SHP77 (cell line): ENCODE data around the gene MEIS1.
"Not testable (repeated sequence)": the region's sequence is repeated elsewhere in the genome, so short reads cannot be mapped to it uniquely, and the experiment has no call there.

Experiments
- DNase-seq, 2 experiments: peaks; one replicate each; lab custom pipeline; 2025; lab: John Stamatoyannopoulos, UW

Gene MEIS1

GRCh38 chr2:66434679-66435548 lies at the start of gene MEIS1:
MEIS1 (plus strand) TSS chr2:66435125; CDS start chr2:66435857, 732 bp downstream.
- peak; percentile 92 to 95 for DNase-seq

DNA sequence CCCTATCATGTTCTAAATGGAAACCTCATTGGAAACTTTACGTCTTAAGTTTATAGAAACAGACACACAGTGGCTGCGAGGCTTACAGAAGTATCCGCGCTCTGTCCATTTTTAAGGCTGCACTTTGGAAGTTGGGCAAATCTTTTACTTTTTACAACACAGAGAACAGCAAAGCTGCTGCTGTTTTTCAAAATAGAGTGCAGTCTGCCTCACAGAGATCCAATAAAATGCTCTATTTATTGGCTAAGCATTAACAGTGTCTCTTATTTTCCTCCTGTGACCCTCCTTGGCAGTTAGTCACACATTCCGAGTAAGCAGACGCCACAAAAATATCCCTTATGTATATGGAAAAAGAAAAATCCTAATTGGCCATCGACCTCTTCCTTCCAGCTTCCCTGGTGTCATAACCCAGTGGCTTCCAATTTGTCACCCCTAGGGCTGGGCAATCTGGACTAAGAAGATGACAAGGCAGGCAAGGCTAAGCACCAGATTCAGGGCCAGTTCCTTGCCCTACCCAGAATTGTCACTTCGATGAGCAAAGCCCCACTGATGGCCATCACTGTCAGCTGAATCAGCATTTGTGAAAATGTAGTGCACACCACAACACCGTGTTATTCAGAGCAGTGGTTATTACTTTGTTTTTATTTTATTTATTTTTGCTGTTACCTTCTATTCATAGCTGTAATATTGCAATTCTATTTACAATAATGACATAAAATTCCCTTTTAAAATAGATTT lies 47.7 kb upstream of the MEIS1 start:
- DNase-seq, result peak in 1 of 2 experiments; percentile 27

DNA sequence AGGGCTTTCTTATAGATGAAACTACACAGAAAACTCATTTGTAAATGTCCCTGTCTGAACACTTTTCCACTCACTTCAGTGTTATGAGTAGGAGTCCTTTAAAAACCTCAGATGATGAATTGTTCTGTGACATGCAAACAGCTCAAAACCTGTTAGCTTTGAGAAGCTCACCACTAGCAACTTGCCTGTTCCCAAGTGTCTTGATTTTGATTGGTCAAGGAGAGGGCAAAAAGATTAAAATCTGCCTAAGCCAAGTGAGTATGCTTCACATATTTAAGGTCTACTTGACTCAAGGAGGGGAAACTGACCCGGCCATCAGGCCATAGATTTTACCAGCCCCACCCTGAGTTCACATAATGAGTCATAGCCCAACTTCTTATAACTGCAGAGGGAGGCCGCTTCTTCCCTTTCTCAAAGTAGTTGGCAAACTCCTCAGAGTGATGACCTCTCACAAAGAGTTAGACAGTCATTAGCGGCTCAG lies 45.2 kb upstream of the MEIS1 start:
- DNase-seq, result no peak

GRCh38 chr2:66390152-66390551 lies 44.8 kb upstream of the MEIS1 start:
- DNase-seq, result no peak

- DNase-seq, result no peak
Observed at GRCh38 chr2:66390811-66391210, 44.1 kb upstream of the MEIS1 start.

DNA sequence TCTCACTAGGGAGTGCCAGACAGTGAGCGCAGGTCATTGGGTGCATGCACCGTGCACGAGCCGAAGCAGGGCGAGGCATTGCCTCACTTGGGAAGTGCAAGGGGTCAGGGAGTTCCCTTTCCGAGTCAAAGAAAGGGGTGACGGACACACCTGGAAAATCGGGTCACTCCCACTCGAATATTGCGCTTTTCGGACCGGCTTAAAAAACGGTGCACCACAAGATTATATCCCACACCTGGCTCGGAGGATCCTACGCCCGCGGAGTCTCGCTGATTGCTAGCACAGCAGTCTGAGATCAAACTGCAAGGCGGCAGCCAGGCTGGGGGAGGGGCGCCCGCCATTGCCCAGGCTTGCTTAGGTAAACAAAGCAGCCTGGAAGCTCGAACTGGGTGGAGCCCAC lies 43.7 kb upstream of the MEIS1 start:
- DNase-seq, result not testable (repeated sequence)

DNA sequence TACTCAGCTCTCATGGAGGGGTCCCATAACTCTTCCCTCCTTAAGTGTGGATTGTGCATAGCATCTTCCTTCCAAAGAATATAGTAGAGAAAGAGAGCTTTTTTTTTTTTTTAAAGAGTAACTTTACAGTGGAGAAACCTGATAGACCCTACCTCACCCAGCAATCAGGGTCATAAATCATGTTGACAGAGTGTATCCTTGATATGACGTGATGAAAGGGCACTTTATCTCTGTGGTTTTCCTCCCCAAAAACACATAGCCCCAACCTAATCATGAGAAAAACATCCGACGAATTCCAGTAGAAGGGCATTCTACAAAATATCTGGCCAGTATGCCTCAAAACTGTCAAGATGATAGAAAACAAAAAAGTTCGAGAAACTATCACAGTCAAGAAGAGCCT lies 29.5 kb upstream of the MEIS1 start:
- no peak for DNase-seq

DNA sequence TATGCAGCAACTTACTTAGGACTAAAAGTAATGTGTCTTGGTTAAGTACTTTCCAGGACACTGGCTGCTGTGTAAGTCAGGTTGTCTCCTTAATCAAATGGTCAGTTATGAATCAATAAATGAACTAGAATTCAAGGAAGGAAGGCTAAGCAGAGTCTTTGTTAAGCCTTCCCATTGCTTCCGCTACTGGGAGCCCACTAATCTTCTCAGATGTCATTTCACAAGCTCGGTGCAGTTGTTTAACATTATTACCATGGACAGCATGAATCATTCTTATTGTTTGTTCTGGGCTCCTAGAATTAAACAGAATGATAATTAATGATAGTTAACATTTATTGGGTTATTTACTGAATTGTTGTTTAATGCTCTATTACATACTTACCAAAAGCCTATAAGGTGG lies 26.0 kb upstream of the MEIS1 start:
- no peak for DNase-seq

DNA sequence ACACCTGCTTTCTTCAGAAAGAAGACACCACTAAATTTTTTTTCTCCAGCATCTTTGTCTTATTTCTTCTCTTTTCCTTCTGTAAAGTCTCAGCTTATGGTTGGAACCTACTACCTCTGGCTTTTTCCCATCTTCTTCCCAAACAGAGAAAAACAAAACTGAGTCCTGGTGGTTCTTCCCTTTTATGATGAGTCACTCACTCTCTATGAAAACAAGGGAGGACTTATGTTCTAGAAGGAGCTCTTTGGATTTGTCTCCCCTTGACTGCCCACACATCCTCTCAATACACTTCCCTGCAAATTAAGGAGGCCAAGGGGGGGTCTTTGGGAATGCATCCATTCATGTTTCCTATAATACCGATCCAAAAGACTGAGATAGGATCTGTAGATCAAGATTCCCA lies 22.1 kb upstream of the MEIS1 start:
- DNase-seq, result no peak

DNA sequence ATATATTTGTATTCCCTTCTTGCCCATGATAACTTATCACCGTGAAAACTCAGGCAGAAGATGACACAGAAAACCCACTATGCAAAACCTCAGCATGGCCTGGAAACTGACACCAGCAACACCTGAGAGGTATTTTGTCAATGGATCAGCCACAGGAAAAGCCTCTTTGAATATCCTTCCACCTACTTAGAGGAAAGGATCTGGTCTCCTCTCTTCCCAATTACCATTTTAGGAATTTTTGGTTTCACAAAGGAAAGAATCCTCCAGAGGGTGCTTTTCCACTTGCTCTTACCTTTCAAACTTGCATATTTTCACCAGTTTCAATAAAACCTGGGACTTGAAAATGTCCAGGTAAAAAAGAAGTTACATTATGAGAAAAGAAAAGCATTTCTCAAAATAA lies 20.0 kb upstream of the MEIS1 start:
- DNase-seq, result no peak

GRCh38 chr2:66418381-66418780 lies 16.5 kb upstream of the MEIS1 start:
- DNase-seq, result no peak

DNA sequence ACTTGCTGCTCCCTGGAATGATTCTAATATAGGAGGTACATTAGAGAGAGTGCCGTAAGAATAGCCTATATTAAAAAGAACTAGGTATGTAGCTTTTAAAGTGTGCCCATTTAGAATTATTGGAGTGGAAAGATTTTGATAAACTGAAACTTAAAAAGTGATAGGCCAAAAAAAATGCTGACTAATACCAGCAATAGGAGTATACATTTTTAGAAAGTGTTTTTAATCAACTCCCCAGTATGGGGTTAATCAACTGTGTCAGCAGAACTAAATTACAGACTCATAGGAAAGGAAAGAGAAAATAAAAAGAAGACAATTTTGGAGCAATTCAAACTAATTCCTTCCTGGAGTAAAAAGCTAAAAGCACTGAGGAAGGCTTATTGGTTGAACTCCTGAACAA lies 13.3 kb upstream of the MEIS1 start:
- no peak for DNase-seq

DNA sequence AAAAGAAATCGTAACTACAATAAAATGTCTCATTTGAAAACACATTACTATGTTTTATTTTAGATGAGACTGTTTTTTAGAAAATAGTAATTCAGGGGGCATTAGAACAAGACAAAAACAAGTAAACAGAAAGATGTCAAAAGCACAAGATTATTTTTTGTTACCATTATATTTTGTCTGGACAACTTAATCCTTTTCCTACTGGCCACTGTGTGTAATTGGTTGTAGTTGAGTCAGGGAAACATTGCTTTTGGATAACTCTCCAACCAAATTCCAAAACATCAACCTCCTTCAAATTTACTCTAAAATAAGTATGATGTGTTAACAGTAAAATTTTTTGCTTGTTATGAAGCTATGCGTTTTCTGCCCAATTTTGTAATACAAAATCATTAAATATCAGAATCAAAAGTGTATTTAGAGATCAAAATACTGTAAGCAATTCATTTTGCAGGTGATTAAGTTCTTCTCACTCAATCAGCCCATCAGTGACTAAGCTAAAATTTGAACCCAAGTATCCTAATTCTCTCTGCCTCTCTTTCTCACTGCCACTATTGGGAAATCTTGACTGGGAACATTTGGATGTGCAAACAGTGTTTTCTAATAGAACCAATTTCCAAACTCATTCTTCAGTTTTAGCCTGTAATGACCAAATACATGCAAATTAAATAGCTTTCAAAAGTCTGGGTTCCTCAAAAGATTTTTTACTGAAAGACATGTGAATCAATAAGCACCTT lies 11.4 kb upstream of the MEIS1 start:
- DNase-seq, result no peak

- DNase-seq, result peak in 1 of 2 experiments; percentile 15
Observed at GRCh38 chr2:66426244-66427111, 8.4 kb upstream of the MEIS1 start.

DNA sequence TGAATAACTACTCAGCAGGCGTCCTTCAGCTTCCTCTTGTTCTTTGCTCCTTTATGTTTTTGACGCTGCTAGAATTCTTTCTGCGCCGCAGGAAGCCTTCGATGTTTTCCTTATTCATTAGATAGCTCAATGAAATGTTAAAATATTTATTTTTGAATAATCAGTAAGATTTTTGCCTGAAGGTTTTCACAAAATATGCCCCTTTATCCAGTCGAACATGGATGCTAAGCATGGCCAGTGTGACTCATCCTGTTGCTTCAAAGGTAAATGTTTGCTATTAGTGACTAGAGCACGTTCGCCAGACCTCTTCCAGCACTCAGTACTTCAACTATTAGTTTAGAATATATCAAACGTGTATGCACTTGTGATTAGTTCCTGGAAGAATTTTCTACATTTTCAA lies 7.6 kb upstream of the MEIS1 start:
- peak; percentile 15 to 28 for DNase-seq

DNA sequence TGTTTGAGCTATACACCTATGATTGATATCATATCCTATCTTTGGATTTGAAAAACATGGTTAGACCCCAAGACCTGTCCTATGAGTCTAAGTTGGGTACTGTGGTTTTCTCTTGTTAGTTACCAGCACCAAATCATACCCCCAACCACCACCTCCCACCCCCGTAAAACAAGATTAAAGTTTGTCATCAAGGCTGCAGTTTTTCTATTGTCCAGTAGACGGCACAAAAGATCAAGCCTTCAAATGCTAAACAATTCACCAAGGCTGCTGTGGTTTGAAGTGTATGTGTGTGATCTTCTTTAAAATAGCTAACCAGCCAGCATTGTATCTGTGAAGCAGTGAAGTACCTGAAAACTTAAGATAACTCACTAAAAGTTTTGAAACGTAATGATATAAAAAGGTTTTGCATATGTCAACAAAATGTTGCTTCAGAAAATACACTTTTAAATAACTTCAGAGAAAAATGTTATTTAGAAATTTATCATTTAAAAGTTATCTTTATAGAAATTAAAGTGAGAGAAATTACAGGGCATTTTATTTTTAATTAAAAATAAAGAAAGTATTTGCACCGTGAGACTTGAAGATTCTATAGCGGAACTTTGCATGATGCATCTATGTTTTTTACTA lies 5.8 kb upstream of the MEIS1 start:
- peak; percentile 67 to 74 for DNase-seq

DNA sequence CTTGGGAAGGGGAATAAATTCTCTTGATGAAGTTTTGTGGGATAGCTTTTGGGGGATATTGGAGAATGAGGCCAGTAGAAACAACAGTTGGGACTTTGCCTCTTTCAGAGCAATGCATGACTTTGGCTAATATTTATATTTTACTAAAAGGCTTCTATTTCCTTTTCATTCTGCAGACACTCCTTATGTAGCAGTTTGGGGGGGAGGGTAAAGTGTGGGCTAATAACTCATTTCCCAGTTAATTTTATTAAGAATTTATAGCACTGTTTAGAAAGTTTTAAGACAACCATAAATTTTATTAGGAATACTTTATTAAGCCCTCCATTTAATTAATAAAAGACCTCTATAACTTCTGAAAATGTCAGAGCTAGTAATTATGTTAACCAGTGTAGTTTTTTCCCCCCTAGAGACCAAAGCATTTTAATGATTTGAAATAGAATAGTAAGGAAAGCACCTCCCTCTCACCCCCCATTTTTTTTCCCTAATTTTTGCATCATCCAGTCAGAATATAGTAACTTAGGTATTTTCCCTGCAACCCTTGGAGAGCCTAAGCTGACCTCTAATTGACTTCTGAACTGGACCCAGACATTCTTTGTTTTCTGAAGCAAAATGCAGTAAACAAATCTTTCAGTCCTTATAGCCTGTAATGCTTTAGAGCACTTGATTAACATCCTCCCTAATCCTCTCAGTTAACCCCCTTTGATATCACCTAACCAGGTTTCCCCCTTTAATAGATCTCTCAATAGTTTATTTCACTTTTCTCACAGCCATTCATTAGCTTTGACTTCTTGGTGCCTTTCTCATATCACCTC lies 5.0 kb upstream of the MEIS1 start:
- no peak for DNase-seq

DNA sequence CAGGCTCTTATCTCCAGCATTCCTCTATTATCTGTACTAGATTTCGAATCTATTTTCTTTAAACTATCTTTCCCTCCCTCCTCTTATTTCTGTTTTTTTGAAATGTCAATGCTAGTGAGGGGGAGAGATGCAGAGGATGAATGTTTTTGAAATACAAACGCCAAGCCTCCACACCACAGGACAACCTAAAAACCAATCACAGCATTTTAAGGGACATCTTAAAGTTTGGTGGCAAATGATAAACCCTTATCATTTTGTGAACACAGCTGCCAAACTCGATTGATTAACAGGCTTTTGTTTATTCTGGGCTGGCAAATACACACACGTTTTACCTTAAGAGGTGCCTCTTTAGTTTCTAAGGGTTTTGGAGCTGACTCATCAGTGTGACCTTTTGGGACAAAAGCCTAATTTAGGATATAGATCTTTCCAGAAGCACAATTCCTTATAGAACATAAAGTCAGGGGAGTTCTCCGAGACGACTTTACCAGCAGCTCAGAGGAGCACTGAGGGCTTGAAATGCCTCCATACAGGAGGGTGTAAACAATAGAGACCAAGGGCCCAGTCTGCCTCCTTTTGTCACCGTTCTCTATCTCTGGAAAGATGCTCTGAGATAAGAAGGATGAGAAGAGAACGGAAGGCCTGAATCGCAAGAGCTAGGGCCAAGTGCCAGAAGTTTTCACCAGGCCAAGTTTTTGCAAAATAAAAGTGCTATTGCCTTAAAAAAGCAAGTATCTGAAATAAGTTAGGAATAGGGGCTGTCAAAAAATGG lies 4.2 kb upstream of the MEIS1 start:
- peak; percentile 16 to 42 for DNase-seq

DNA sequence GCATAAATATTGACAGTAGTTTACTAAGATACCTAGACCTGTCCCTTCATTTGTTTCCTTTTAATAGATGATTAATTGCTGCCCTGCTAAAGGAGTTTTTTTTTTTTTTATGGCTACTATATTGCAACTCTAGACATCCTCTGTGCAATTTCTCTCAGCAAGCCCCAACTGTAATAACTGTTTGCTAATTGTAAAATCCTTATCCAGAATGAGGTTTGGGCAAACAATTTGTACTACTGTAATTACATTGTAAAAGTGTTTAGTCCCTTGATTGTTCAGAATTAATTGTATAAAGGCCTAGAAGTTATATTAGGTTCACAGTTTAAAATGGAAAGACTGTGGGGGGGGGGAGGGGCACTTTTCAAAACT lies 3.7 kb upstream of the MEIS1 start:
- no peak for DNase-seq
